WTC11 (cell line): ENCODE measurements around the gene CBX6. TPM values are rescaled to one million over a fixed set of nuclear protein-coding genes. Genes with fewer than 3 reads are reported as not detected.

Source experiments
- ATAC-seq: fragments of 200-7000 bp; cut with Tn5 transposase; 2 replicates; pipeline ENCODE4 v1.10.0; 2021; ENCODE audit warnings: mild to moderate bottlenecking, moderate library complexity
- CTCF ChIA-PET: fragments of 300-600 bp; sonication (Branson Sonifier 250); formaldehyde crosslinking; loops from one replicate; lab custom pipeline; 2021; ENCODE audit warnings: antibody characterized with exemption; lab: Charles Lee
- POLR2A ChIA-PET: fragments of 350-600 bp; sonication (Branson Sonifier 250); formaldehyde crosslinking; loops from one replicate; lab custom pipeline; 2021; ENCODE audit warnings: antibody characterized with exemption; lab: Charles Lee
- DNase-seq: peaks from one replicate; pipeline ENCODE4 v3.0.0; 2021; ENCODE audit warnings: low spot score
- H3K27ac Mint-ChIP-seq: 2 replicates; pipeline ENCODE4 v1.8.0; 2021; ENCODE audit warnings: mixed read lengths
- H3K27me3 Mint-ChIP-seq: 2 replicates; pipeline ENCODE4 v1.8.0; 2021; ENCODE audit warnings: low read depth, mild to moderate bottlenecking, moderate library complexity, mixed read lengths
- H3K36me3 Mint-ChIP-seq: 2 replicates; pipeline ENCODE4 v1.8.0; 2021; ENCODE audit warnings: mixed read lengths
- H3K4me1 Mint-ChIP-seq: 2 replicates; pipeline ENCODE4 v1.8.0; 2022; ENCODE audit warnings: mixed read lengths
- H3K4me3 Mint-ChIP-seq: 2 replicates; pipeline ENCODE4 v1.8.0; 2021; ENCODE audit warnings: mild to moderate bottlenecking, moderate library complexity, mixed read lengths
- H3K9me3 Mint-ChIP-seq: 2 replicates; pipeline ENCODE4 v1.8.0; 2021; ENCODE audit warnings: mixed read lengths
- CDX4 ChIP-seq: fragments of 250-450 bp; sonication (Bioruptor Pico); IDR thresholded peaks from 2 replicates; pipeline ENCODE4 v1.9.0; 2021; ENCODE audit warnings: moderate library complexity, mild to moderate bottlenecking, inconsistent platforms, borderline replicate concordance
- CREM ChIP-seq: sonication (generic); formaldehyde crosslinking; IDR thresholded peaks from 2 replicates; pipeline ENCODE4 v1.8.1; 2022; ENCODE audit warnings: mild to moderate bottlenecking, missing genetic modification reagents, moderate library complexity
- E2F4 ChIP-seq: sonication (generic); formaldehyde crosslinking; IDR thresholded peaks from 2 replicates; pipeline ENCODE4 v1.8.1; 2022; ENCODE audit warnings: low read depth, mild to moderate bottlenecking, moderate library complexity, missing genetic modification reagents, borderline replicate concordance
- ELF4 ChIP-seq: sonication (generic); formaldehyde crosslinking; IDR thresholded peaks from 2 replicates; pipeline ENCODE4 v1.8.1; 2022; ENCODE audit warnings: low read depth, mild to moderate bottlenecking, moderate library complexity, missing genetic modification reagents
- ERG ChIP-seq: fragments of 250-450 bp; sonication (Bioruptor Pico); IDR thresholded peaks from 2 replicates; pipeline ENCODE4 v1.8.0; 2021; ENCODE audit warnings: mild to moderate bottlenecking
- ETV6 ChIP-seq: sonication (generic); formaldehyde crosslinking; IDR thresholded peaks from 2 replicates; pipeline ENCODE4 v1.8.1; 2022; ENCODE audit warnings: mild to moderate bottlenecking, missing genetic modification reagents
- HMGA2 ChIP-seq: fragments of 250-450 bp; sonication (Bioruptor Pico); IDR thresholded peaks from 2 replicates; pipeline ENCODE4 v1.4.0; 2021; ENCODE audit warnings: mild to moderate bottlenecking, moderate library complexity
- NFE2L1 ChIP-seq: sonication (generic); formaldehyde crosslinking; IDR thresholded peaks from 2 replicates; pipeline ENCODE4 v1.8.1; 2023; ENCODE audit warnings: missing genetic modification reagents
- NR1H2 ChIP-seq: sonication (generic); formaldehyde crosslinking; IDR thresholded peaks from 2 replicates; pipeline ENCODE4 v1.9.0; 2021; ENCODE audit warnings: mild to moderate bottlenecking, moderate library complexity, missing genetic modification reagents
- PRRX2 ChIP-seq: fragments of 250-450 bp; sonication (Bioruptor Pico); IDR thresholded peaks from 2 replicates; pipeline ENCODE4 v1.8.0; 2021; ENCODE audit warnings: mild to moderate bottlenecking
- TCF7 ChIP-seq: sonication (generic); formaldehyde crosslinking; IDR thresholded peaks from 2 replicates; pipeline ENCODE4 v1.8.0; 2022; ENCODE audit warnings: mild to moderate bottlenecking, low read depth, missing genetic modification reagents, moderate library complexity
- ZBTB43 ChIP-seq: sonication (generic); formaldehyde crosslinking; IDR thresholded peaks from 2 replicates; pipeline ENCODE4 v1.8.1; 2023; ENCODE audit warnings: mild to moderate bottlenecking, missing genetic modification reagents
- ZNF263 ChIP-seq: sonication (generic); formaldehyde crosslinking; IDR thresholded peaks from 2 replicates; pipeline ENCODE4 v1.8.1; 2022; ENCODE audit warnings: low read depth, mild to moderate bottlenecking, moderate library complexity, missing genetic modification reagents
- total RNA-seq: library from RNA; stranded (reverse); gene quantifications from 3 replicates; pipeline ENCODE4 v1.2.3, GENCODE V29; 2021
- TF ChIP-seq, protein P1 (sequence below): sonication (generic); formaldehyde crosslinking; IDR thresholded peaks from 2 replicates; pipeline ENCODE4 v1.8.0; 2022; ENCODE audit warnings: mild to moderate bottlenecking, missing genetic modification reagents
- TF ChIP-seq, protein P2 (sequence below): sonication (generic); formaldehyde crosslinking; IDR thresholded peaks from 2 replicates; pipeline ENCODE4 v1.8.1; 2023; ENCODE audit warnings: mild to moderate bottlenecking, missing genetic modification reagents
- TF ChIP-seq, protein P3 (sequence below): fragments of 250-450 bp; sonication (Bioruptor Pico); IDR thresholded peaks from 2 replicates; pipeline ENCODE4 v2.1.2; 2022; ENCODE audit warnings: mild to moderate bottlenecking, moderate library complexity

CBX6 gene
- total RNA-seq, 1 experiment from 2014 or later, result 27.0 TPM

DNA sequence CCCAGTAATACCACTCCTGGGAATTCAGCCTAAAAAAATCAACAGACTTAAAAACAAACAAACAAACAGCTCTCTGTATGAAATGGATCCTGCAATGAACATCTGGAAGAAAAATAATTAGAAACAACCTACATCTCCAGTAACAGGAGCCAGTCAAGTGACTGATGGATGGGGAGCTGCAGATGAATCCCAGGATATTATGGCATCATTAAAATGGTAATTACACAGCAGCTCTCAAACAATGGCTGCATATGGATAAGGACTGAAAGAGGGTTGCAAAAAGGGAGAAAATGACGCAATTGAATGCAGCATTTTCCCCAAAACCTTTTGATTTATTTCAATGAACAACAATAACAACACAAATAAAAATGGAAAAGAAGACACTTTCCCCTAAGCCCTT is 32.3 kb downstream of the CBX6 start:
- H3K27ac Mint-ChIP-seq, result no peak overlapping the region
- H3K27me3 Mint-ChIP-seq, result peaks cover 39% of the 10 kb centered on the region
- no peak overlapping the region for H3K4me3 Mint-ChIP-seq
- peaks cover 38% of the 10 kb centered on the region for H3K4me1 Mint-ChIP-seq
- no peaks in the 10 kb centered on the region for H3K36me3 Mint-ChIP-seq
- ChIA-PET CTCF (interaction anchor here (0.6 to 6.7 kb wide), 2 partner anchors 18 to 70 kb away, joined by 3 to 50 read pairs; no protein-coding TSS in a partner anchor), POLR2A (no interaction called here)
- TF ChIP-seq ERG, result no peak
- TF ChIP-seq E2F4, result no peak
- TF ChIP-seq CREM (CRISPR knock-in tag), result no peak
- TF ChIP-seq, protein P1, sequence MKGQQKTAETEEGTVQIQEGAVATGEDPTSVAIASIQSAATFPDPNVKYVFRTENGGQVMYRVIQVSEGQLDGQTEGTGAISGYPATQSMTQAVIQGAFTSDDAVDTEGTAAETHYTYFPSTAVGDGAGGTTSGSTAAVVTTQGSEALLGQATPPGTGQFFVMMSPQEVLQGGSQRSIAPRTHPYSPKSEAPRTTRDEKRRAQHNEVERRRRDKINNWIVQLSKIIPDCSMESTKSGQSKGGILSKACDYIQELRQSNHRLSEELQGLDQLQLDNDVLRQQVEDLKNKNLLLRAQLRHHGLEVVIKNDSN, result no peak
- TF ChIP-seq CDX4 (CRISPR knock-in tag), result no peak
- TF ChIP-seq, protein P2, sequence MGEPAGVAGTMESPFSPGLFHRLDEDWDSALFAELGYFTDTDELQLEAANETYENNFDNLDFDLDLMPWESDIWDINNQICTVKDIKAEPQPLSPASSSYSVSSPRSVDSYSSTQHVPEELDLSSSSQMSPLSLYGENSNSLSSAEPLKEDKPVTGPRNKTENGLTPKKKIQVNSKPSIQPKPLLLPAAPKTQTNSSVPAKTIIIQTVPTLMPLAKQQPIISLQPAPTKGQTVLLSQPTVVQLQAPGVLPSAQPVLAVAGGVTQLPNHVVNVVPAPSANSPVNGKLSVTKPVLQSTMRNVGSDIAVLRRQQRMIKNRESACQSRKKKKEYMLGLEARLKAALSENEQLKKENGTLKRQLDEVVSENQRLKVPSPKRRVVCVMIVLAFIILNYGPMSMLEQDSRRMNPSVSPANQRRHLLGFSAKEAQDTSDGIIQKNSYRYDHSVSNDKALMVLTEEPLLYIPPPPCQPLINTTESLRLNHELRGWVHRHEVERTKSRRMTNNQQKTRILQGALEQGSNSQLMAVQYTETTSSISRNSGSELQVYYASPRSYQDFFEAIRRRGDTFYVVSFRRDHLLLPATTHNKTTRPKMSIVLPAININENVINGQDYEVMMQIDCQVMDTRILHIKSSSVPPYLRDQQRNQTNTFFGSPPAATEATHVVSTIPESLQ (CRISPR knock-in tag), result no peak
- no peak for TF ChIP-seq ELF4 (CRISPR knock-in tag)
- DNase-seq (no peak), ATAC-seq (no peak)
- no peaks in the 10 kb centered on the region for H3K9me3 Mint-ChIP-seq

DNA sequence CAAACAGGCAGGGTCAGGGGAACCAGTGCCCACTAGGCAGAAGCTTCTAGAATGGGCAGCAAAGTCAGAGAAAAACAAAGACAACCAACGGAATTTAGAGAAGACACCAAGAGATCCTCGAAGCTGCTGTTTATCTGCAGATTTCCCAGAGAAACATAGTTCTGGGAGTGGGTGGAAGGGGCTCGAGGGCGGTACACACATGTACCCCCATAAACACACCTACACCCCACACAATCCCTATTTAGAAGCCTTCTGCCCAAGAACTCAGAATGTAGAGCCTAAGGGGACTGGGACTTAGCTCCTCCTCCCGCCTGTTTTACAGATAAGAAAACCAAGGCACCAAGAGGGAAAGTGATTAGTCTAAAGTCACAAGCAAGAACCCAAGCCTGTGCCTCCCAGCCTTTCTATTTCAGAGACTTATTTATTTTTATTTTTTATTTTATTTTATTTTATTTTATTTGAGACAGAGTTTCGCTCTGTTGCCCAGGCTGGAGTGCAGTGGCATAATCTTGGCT is 34.5 kb downstream of the CBX6 start:
- no peaks in the 10 kb centered on the region for H3K36me3 Mint-ChIP-seq
- no peaks in the 10 kb centered on the region for H3K9me3 Mint-ChIP-seq
- no peak overlapping the region for H3K4me3 Mint-ChIP-seq
- peaks cover 28% of the 10 kb centered on the region for H3K27me3 Mint-ChIP-seq
- TF ChIP-seq HMGA2 (CRISPR knock-in tag), result peak; percentile 10; the same call in 1 of the 2 replicates
- TF ChIP-seq ZBTB43, result no peak
- H3K4me1 Mint-ChIP-seq, result peaks cover 31% of the 10 kb centered on the region
- DNase-seq, result no peak
- ChIA-PET POLR2A (no interaction called here), CTCF (interaction anchor here (3.0 to 6.7 kb wide), 3 partner anchors 32 to 71 kb away, joined by 12 to 50 read pairs (median 13); no protein-coding TSS in a partner anchor)
- H3K27ac Mint-ChIP-seq, result no peak overlapping the region
- ATAC-seq, result no peak

DNA sequence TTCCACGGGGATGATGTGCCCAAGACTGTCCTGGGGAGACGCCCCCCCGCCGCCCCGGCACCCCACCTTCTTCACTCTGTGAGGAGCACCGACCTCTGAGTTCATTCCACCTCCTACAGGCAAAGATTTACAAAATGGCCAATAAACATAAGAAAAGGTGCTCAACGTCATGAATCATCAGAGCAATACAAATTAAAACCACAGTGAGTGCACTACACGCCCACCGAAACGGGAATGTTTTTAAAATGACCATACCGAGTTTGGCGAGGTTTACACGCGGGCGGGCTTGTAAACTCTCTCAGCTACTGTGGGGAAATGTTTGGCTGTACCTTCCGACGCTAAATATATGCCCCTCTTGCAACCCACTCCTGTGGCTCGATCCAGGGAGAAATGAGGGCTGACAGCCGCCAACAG is 36.1 kb downstream of the CBX6 start:
- POLR2A ChIA-PET, result no interaction called here
- DNase-seq, result no peak

More for the DNA sequence above, 36.1 kb downstream of the CBX6 start:
- Mint-ChIP-seq H3K27me3 (peaks cover 12% of the 10 kb centered on the region), H3K27ac (peak overlapping the region; percentile 44; the same call in 1 of the 2 replicates), H3K4me3 (peak overlapping the region; percentile 5; the same call in 1 of the 2 replicates), H3K9me3 (no peaks in the 10 kb centered on the region), H3K4me1 (peaks cover 27% of the 10 kb centered on the region), H3K36me3 (no peaks in the 10 kb centered on the region)
- no peak for ATAC-seq
- CTCF ChIA-PET, result interaction anchor here (0.8 to 6.7 kb wide), 4 partner anchors 34 to 70 kb away, joined by 4 to 50 read pairs (median 12); no protein-coding TSS in a partner anchor
- TF ChIP-seq NFE2L1 (CRISPR knock-in tag) (no peak), PRRX2 (no peak), ZNF263 (CRISPR knock-in tag) (no peak), ETV6 (no peak), TCF7 (no peak), NR1H2 (CRISPR knock-in tag) (no peak)
- TF ChIP-seq, protein P3, sequence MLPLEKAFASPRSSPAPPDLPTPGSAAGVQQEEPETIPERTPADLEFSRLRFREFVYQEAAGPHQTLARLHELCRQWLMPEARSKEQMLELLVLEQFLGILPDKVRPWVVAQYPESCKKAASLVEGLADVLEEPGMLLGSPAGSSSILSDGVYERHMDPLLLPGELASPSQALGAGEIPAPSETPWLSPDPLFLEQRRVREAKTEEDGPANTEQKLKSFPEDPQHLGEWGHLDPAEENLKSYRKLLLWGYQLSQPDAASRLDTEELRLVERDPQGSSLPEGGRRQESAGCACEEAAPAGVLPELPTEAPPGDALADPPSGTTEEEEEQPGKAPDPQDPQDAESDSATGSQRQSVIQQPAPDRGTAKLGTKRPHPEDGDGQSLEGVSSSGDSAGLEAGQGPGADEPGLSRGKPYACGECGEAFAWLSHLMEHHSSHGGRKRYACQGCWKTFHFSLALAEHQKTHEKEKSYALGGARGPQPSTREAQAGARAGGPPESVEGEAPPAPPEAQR (CRISPR knock-in tag), result no peak
